Nephron (organoid): ENCODE data around the gene SLC7A5.
"Not testable (repeated sequence)": the region's sequence is repeated elsewhere in the genome, so short reads cannot be mapped to it uniquely, and the experiment has no call there.

ENCODE experiments used
- H3K27ac Mint-ChIP-seq, 3 experiments: 2 replicates each; pipeline ENCODE4 v1.8.0; 2020; ENCODE audit warnings: mixed read lengths in 3 of 3, mild to moderate bottlenecking in 2 of 3, moderate library complexity in 1 of 3
- H3K27me3 Mint-ChIP-seq: 2 replicates; pipeline ENCODE4 v1.8.0; 2021; ENCODE audit warnings: low read depth, mild to moderate bottlenecking, moderate library complexity, mixed read lengths
- H3K36me3 Mint-ChIP-seq: 2 replicates; pipeline ENCODE4 v1.8.0; 2020; ENCODE audit warnings: low read depth, mixed read lengths
- H3K4me1 Mint-ChIP-seq: 2 replicates; pipeline ENCODE4 v1.8.0; 2020; ENCODE audit warnings: mixed read lengths
- H3K4me3 Mint-ChIP-seq, 3 experiments: 2 replicates each; pipeline ENCODE4 v1.8.0; 2020; ENCODE audit warnings: mild to moderate bottlenecking in 3 of 3, mixed read lengths in 3 of 3, moderate library complexity in 2 of 3
- H3K9me3 Mint-ChIP-seq: 2 replicates; pipeline ENCODE4 v1.8.0; 2020; ENCODE audit warnings: mixed read lengths
- CTCF ChIP-seq, 3 experiments: fragments of 200-600 bp; sonication (generic); IDR thresholded peaks; one replicate each; pipeline ENCODE4 v1.5.0; 2021; ENCODE audit warnings: antibody characterized with exemption in 3 of 3; ENCODE audit not compliant: unreplicated experiment in 3 of 3

Gene SLC7A5

GRCh38 chr16:87895641-87896141 is 26.4 kb upstream of the SLC7A5 start:
- peaks cover 15% of the 10 kb centered on the region for H3K27me3 Mint-ChIP-seq
- H3K36me3 Mint-ChIP-seq = no peaks in the 10 kb centered on the region
- no peak for TF ChIP-seq CTCF (IDR thresholded peaks at IDR 0.05; ENCODE audit: unreplicated experiment in 3 of 3)
- H3K4me1 Mint-ChIP-seq = no peaks in the 10 kb centered on the region
- H3K27ac Mint-ChIP-seq = no peak overlapping the region
- no peak overlapping the region for H3K4me3 Mint-ChIP-seq
- no peaks in the 10 kb centered on the region for H3K9me3 Mint-ChIP-seq

GRCh38 chr16:87894005-87894404 is 24.7 kb upstream of the SLC7A5 start:
- H3K4me1 Mint-ChIP-seq, H3K27ac Mint-ChIP-seq, H3K36me3 Mint-ChIP-seq, H3K9me3 Mint-ChIP-seq, H3K4me3 Mint-ChIP-seq: not testable (repeated sequence)
- peaks cover 11% of the 10 kb centered on the region for H3K27me3 Mint-ChIP-seq

GRCh38 chr16:87891764-87892163 is 22.5 kb upstream of the SLC7A5 start:
- no peaks in the 10 kb centered on the region for H3K4me1 Mint-ChIP-seq
- TF ChIP-seq CTCF (IDR thresholded peaks at IDR 0.05; ENCODE audit: unreplicated experiment in 3 of 3) = no peak
- H3K9me3 Mint-ChIP-seq = peaks cover 4% of the 10 kb centered on the region

GRCh38 chr16:87889762-87890161 is 20.5 kb upstream of the SLC7A5 start:
- H3K9me3 Mint-ChIP-seq, H3K4me3 Mint-ChIP-seq, H3K36me3 Mint-ChIP-seq, H3K4me1 Mint-ChIP-seq, H3K27ac Mint-ChIP-seq: not testable (repeated sequence)
- H3K27me3 Mint-ChIP-seq = peaks cover 14% of the 10 kb centered on the region

More at GRCh38 chr16:87891764-87892163, 22.5 kb upstream of the SLC7A5 start:
- Mint-ChIP-seq H3K4me3 (no peak overlapping the region), H3K27ac (no peak overlapping the region), H3K27me3 (peaks cover 9% of the 10 kb centered on the region), H3K36me3 (no peaks in the 10 kb centered on the region)

GRCh38 chr16:87888346-87888745 is 19.0 kb upstream of the SLC7A5 start:
- not testable (repeated sequence) for H3K4me3 Mint-ChIP-seq, H3K9me3 Mint-ChIP-seq, H3K27ac Mint-ChIP-seq, H3K4me1 Mint-ChIP-seq, H3K36me3 Mint-ChIP-seq
- H3K27me3 Mint-ChIP-seq = peaks cover 14% of the 10 kb centered on the region

- H3K4me1 Mint-ChIP-seq, H3K4me3 Mint-ChIP-seq, H3K36me3 Mint-ChIP-seq, H3K27ac Mint-ChIP-seq, H3K9me3 Mint-ChIP-seq: not testable (repeated sequence)
- H3K27me3 Mint-ChIP-seq = peaks cover 14% of the 10 kb centered on the region
These were observed 18.6 kb upstream of the SLC7A5 start for GRCh38 chr16:87887931-87888330.

- not testable (repeated sequence) for H3K27ac Mint-ChIP-seq, H3K36me3 Mint-ChIP-seq, H3K4me1 Mint-ChIP-seq, H3K4me3 Mint-ChIP-seq, H3K9me3 Mint-ChIP-seq
- H3K27me3 Mint-ChIP-seq = peaks cover 22% of the 10 kb centered on the region
These were observed 16.2 kb upstream of the SLC7A5 start for GRCh38 chr16:87885371-87885967.

GRCh38 chr16:87882436-87883019 is 13.2 kb upstream of the SLC7A5 start:
- Mint-ChIP-seq H3K27me3 (peaks cover 35% of the 10 kb centered on the region), H3K36me3 (no peaks in the 10 kb centered on the region), H3K27ac (no peak overlapping the region), H3K4me1 (peaks cover 20% of the 10 kb centered on the region), H3K4me3 (no peak overlapping the region), H3K9me3 (no peaks in the 10 kb centered on the region)
- TF ChIP-seq CTCF (IDR thresholded peaks at IDR 0.05; ENCODE audit: unreplicated experiment in 3 of 3) = no peak
